Ammon's horn (tissue), 1 donor: ENCODE measurements around the gene ACOT4.
A peak's percentile ranks its signal among the peaks of the same experiment; 100 is the strongest.
"Not testable (repeated sequence)": the region's sequence is repeated elsewhere in the genome, so short reads cannot be mapped to it uniquely, and the experiment has no call there.

Experiments used
- DNase-seq: peaks from one replicate; pipeline ENCODE4 v3.0.0-alpha.2; 2016; ENCODE audit warnings: low spot score

Gene ACOT4

GRCh38 chr14:73577214-73577613 lies 14.5 kb upstream of the ACOT4 start:
- not testable (repeated sequence) for DNase-seq

- DNase-seq = not testable (repeated sequence)
Observed at GRCh38 chr14:73582102-73582979, 9.3 kb upstream of the ACOT4 start.

DNA sequence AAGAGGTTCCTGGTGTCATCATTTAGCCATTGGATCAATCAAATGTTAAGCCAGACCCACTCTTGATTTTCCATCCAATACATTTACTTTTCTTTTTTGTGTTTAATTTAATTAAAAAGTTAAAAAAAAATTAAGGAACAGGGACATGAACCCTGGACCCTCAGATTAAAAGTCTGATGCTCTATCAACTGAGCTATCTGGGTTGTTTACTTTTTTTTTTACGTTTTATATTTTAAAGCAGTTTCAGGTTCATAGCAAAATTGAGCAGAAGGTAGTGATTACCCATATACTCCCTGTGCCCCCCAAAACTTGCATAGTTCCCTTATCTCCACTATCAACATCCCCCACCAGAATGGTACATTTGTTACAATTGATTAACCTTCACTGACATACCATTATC lies 3.0 kb upstream of the ACOT4 start:
- no peak for DNase-seq

DNA sequence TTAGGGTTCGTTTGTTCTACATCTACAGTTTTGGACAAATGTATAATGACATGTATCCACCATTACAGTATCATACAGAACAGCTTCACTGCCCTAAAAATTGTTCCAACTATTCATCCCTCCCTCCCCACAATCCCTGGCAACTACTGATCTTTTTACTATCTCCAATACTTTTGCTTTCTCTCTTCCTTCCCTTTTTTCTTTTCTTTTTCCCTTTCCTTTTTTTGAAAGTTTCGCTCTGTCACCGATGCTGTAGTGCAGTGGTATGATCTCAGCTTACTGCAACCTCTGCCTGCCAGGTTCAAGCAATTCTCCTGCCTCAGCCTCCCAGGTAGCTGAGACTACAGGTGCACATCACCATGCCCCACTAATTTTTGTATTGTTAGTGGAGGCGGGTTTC lies 2.6 kb upstream of the ACOT4 start:
- DNase-seq = no peak

GRCh38 chr14:73590673-73591004 lies 1.0 kb upstream of the ACOT4 start:
- DNase-seq = not testable (repeated sequence)

DNA sequence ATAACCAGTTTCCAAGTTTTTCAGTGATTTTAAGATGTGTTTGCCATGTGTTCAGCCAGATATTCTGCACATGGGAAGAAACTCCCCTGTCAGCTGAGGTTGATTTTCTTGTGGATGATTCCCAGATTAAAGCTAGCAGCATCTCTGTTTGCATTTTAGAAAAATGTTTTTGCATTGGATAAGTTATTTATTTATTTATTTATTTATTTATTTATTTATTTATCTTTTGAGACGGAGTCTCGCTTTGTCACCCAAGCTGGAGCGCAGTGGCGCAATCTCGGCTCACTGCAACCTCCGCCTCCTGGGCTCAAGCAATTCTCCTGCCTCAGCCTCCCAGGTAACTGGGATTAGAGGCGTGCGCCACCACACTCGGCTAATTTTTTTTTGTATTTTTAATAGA lies 2.8 kb downstream of the ACOT4 start:
- DNase-seq = no peak

DNA sequence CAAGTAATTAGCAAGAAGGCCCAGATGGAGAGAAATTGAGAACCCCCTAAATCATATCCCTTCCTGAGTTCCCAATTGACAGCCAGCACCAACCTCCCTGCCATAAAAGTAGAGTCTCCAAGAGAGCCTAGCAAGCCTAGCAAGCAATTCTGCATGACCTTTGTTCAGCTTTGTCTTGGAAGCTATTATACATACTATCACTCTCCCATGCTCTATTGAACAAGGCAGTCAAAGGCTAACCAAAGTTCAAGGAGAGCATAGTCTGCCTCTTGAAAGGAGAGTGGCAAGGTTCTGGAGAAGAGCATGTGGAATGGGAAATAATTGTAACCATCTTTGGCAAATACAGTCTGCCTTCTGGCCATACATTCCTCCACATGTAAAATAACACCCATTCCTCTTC lies 7.8 kb downstream of the ACOT4 start:
- no peak for DNase-seq

GRCh38 chr14:73602994-73603393 lies 11.3 kb downstream of the ACOT4 start:
- no peak for DNase-seq

DNA sequence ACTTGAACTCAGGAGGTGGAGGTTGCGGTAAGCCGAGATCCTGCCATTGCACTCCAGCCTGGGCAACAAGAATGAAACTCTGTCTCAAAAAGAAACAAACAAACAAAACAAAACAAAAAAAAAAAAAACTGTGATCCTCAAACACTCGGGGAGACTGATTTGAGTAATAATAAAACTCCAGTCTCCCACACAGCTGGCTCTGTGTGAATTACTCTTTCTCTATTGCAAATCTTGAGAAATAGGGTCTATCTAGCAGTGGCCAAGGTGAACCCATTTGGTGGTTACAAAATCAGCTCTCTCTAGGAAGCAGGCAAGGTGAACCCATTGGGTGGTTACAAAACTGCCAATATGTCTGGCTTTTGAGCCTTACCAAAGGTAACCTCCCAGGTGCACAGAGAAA lies 14.6 kb downstream of the ACOT4 start:
- DNase-seq = no peak

DNA sequence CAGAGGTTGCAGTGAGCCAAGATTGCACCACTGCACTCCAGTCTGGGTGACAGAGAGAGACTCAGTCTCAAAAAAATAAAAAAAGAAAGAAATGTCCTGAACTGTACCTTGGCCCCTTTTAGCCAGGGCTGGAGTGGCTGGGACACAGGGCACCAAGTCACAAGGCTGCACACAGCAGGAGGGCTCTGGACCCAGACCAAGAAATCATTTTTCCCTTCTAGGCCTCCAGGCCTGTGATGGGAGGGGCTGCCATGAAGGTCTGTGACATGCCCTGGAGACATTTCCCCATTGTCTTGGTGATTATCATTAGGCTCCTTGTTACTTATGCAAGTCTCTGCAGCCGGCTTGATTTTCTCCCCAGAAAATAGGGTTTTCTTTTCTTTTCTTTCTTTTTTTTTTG lies 15.6 kb downstream of the ACOT4 start:
- DNase-seq = no peak

DNA sequence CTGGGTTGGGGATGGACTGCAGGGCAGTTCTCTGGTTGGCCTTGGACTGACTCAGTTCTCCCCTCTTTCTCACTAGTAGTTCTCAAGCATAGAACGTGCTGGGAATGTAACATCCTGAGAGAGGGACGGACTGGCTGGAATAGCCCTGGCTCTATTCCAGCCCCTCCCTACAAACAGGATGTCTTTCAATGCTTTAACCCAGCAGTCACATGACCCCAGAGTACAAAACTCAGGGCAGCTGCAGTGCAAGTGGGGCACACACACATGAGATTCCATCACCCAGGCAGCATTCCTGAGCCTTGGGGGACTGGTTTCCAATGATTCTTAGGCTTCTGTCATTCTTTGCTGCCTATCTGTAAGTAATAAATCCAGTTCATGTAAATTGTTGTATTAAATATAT lies 19.0 kb downstream of the ACOT4 start:
- DNase-seq = peak; percentile 26

DNA sequence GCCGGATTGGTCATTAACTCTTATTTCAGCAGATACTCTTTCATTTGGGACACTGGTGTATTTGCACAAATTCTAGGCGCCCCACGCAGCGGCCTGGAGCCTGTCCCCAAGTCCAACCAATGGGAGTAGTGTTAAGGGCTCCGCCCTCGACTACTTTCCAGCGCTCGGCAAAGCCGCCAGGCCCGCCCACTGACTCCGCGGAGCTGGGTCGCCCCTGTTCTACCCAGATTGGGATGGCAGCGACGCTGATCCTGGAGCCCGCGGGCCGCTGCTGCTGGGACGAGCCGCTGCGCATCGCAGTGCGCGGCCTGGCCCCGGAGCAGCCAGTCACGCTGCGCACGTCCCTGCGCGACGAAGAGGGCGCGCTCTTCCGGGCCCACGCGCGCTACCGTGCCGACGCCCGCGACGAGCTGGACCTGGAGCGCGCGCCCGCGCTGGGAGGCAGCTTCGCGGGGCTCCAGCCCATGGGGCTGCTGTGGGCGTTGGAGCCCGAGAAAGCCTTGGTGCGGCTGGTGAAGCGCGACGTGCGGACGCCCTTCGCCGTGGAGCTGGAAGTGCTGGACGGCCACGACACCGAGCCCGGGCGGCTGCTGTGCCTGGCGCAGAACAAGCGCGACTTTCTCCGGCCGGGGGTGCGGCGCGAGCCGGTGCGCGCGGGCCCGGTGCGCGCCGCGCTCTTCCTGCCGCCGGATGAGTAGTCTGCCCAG lies 20.8 kb downstream of the ACOT4 start, which contains the start of gene ACOT6:
Gene ACOT6 (plus strand): TSS at position 179 of the 707 bp plus-strand sequence. CDS start 55 bp downstream, at position 234.
- peak; percentile 68 for DNase-seq

GRCh38 chr14:73613046-73613383 lies 21.3 kb downstream of the ACOT4 start:
- peak; percentile 30 for DNase-seq

DNA sequence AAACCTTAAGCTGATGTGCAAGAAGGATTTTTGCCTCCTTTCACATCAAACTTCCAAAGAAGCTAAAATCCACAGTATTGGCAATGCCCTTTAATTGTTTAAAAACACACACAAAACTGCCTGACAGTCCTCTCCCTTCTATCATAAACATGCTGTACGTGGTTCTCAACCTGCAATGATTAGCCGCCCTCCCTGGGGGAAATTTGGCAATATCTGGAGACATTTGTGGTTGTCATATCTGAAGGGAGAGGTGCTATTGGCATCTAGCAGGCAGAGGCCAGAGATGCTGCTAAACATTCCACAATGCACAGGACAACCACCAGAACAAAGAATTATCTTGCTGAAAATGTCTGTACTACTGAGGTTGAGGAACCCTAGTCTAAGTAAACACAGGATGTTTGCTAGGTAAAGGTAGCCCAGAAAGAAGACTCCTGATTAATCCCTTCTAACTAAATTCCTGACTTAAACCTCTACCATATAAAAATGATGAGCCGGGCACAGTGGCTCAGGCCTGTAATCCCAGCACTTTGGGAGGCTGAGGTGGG lies 21.8 kb downstream of the ACOT4 start:
- no peak for DNase-seq

- no peak for DNase-seq
Observed at GRCh38 chr14:73616831-73617230, 25.2 kb downstream of the ACOT4 start.

DNA sequence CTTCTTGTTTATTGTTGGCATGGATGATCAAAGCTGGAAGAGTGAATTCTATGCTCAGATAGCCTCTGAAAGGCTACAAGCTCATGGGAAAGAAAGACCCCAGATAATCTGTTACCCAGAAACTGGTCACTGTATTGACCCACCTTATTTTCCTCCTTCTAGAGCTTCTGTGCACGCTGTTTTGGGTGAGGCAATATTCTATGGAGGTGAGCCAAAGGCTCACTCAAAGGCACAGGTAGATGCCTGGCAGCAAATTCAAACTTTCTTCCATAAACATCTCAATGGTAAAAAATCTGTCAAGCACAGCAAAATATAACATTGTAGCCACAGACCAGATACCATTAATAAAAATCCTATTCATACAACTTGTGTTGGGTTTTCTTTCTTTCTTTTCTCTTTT lies 27.9 kb downstream of the ACOT4 start:
- DNase-seq = no peak

DNA sequence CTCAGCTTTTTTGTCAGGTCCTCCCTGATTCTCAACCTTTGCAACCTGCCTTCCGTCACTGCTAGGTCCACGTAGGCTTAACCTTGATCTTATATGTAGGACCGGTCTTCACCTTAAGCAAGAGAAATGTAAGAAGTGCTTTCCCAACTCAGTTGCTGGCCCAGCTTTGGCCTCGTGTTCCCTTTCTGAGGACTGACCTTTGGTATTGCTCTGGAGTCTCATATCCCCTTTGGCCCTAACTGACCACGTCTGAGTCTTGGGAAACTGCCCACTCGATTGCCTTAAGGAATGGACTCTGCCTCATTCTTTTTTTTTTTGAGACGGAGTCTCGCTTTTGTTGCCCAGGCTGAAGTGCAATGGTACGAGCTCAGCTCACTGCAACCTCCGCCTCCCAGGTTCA lies 28.6 kb downstream of the ACOT4 start:
- DNase-seq = no peak

- DNase-seq = no peak
Observed at GRCh38 chr14:73623504-73624054, 31.9 kb downstream of the ACOT4 start.

DNA sequence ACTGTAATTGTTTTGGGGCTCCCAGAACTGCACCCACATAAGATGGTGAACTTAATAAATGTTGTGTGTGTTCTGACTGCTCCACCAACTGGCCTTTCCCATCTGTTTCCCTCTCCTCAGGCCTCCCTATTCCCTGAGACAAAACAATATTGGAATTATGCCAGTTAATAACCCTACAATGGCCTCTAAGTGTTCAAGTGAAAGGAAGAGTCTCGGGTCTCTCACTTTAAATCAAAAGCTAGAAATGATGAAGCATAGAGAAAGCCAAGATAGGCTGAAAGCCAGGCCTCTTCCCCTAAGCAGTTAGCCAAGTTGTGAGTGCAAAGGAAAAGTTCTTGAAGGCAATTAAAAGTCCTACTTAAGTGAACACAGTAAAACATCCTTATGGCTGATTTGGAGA lies 34.0 kb downstream of the ACOT4 start:
- DNase-seq = no peak

DNA sequence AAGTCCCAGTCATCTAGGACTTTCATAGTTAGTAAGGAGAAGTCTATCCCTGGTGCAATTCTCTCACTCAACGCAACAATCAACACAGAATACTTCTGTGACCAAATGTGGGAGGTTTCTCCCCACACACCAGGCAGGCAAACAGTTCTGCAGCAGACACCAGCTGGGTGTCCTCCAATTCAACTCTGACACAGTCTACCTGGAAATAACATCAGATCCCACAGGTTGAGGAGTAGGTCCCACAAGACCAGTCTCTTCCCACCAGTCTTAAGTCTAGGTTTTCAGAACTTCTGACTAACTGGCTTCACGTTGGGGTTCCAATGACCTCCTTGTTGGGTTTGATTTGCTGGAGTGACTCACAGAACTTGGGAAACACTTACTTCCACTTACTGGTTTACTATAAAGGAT lies 35.5 kb downstream of the ACOT4 start:
- DNase-seq = no peak

DNA sequence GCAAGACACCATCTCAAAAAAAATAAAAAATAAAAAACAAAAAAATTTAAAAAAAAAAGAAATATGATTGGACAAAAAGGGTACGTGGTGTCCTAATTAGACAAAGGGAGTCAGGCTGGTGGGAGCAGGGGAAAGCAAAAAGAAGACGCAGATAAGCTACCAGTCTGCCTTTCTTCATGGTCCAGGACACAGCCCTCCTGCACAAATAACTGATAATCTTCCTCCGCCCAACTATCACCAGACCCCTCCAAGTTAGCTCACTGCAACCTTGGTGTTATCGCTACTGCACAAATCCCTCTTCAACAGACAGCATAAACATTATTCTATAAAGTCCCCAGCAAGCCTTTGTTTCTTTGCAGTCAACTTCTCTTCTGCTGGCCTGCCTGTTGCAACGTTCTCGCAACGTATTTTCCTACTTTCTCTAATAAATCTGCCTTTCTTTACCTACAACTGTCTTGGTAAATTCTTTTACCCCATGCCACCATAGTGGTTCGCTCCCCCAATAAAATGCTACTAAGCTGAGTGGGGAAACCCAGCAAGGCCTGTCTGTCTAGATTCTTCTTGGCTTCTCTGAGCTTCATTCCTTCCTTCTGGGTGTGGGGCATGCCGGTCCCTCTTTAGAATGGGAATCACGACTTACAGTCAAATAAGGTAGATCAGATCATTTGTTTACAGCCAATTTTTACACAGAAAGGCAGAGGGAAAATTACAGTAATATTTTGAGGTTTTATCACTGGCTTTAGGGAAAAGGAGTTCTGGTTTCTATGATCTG lies 38.5 kb downstream of the ACOT4 start:
- DNase-seq = no peak
